DMS153 (cell line): ENCODE measurements around the gene ODAD3.
"Not testable (repeated sequence)": the region's sequence is repeated elsewhere in the genome, so short reads cannot be mapped to it uniquely, and the experiment has no call there.

Source experiments
- DNase-seq: peaks from one replicate; lab custom pipeline; 2025; lab: John Stamatoyannopoulos, UW

The ODAD3 gene

GRCh38 chr19:11435057-11435832 is at the start of gene ODAD3, which contains the start of gene PRKCSH:
Gene ODAD3 (minus strand): TSS chr19:11435121. CDS start chr19:11435016, 105 bp downstream.
Gene PRKCSH (plus strand): TSS chr19:11435635. CDS start chr19:11436118, 483 bp downstream.
- peak; percentile 100 for DNase-seq

- no peak for DNase-seq
Observed at GRCh38 chr19:11483366-11484111, 48.6 kb upstream of the ODAD3 start.

- peak; percentile 68 for DNase-seq
Observed at GRCh38 chr19:11482384-11483050, 47.6 kb upstream of the ODAD3 start.

GRCh38 chr19:11481534-11482383 is 46.8 kb upstream of the ODAD3 start:
- DNase-seq, result peak; percentile 96

- peak; percentile 48 for DNase-seq
Observed at GRCh38 chr19:11480715-11481533, 46.0 kb upstream of the ODAD3 start, which contains the start of gene ELAVL3. Gene ELAVL3 (minus strand): TSS chr19:11481046. CDS start chr19:11480608, 438 bp downstream.

- DNase-seq, result peak; percentile 22
Observed at GRCh38 chr19:11479898-11480714, 45.2 kb upstream of the ODAD3 start.

- DNase-seq, result peak; percentile 86
Observed at GRCh38 chr19:11479090-11479897, 44.4 kb upstream of the ODAD3 start.

GRCh38 chr19:11478167-11479089 is 43.5 kb upstream of the ODAD3 start:
- DNase-seq, result no peak

GRCh38 chr19:11475861-11476260 is 40.9 kb upstream of the ODAD3 start:
- DNase-seq, result no peak

- DNase-seq, result not testable (repeated sequence)
Observed at GRCh38 chr19:11475343-11475742, 40.4 kb upstream of the ODAD3 start.

GRCh38 chr19:11473725-11474124 is 38.8 kb upstream of the ODAD3 start:
- DNase-seq, result no peak

GRCh38 chr19:11468266-11468845 is 33.4 kb upstream of the ODAD3 start:
- DNase-seq, result not testable (repeated sequence)

- no peak for DNase-seq
Observed at GRCh38 chr19:11465600-11465999, 30.7 kb upstream of the ODAD3 start.

- no peak for DNase-seq
Observed at GRCh38 chr19:11464333-11465265, 29.7 kb upstream of the ODAD3 start.

GRCh38 chr19:11463391-11463790 is 28.5 kb upstream of the ODAD3 start:
- DNase-seq, result no peak

- no peak for DNase-seq
Observed at GRCh38 chr19:11461453-11461852, 26.5 kb upstream of the ODAD3 start.
